HG03378 (cell line): ENCODE results near the gene FLOT2.
"Not testable (repeated sequence)": the region's sequence is repeated elsewhere in the genome, so short reads cannot be mapped to it uniquely, and the experiment has no call there.

Source experiments
- ATAC-seq: cut with Tn5 transposase; IDR thresholded peaks from one replicate; pipeline ENCODE4 v1.9.1; 2021; ENCODE audit warnings: mild to moderate bottlenecking, moderate library complexity; ENCODE audit not compliant: unreplicated experiment

The FLOT2 gene

GRCh38 chr17:28853295-28853694 lies 44.2 kb downstream of the FLOT2 start:
- ATAC-seq = no peak

- no peak for ATAC-seq
Observed at GRCh38 chr17:28849281-28849680, 48.3 kb downstream of the FLOT2 start.

GRCh38 chr17:28848667-28849066 lies 48.9 kb downstream of the FLOT2 start:
- not testable (repeated sequence) for ATAC-seq

GRCh38 chr17:28846699-28847098 lies 50.8 kb downstream of the FLOT2 start:
- ATAC-seq = not testable (repeated sequence)

- no peak for ATAC-seq
Observed at GRCh38 chr17:28846231-28846630, 51.3 kb downstream of the FLOT2 start.

GRCh38 chr17:28843816-28844148 lies 53.8 kb downstream of the FLOT2 start:
- ATAC-seq = no peak

- ATAC-seq = no peak
Observed at GRCh38 chr17:28842282-28843012, 55.1 kb downstream of the FLOT2 start, which contains the start of gene FAM222B. FAM222B (minus strand) TSS chr17:28842790; CDS start chr17:28766667, 76,123 bp downstream.

- no peak for ATAC-seq
Observed at GRCh38 chr17:28841901-28842281, 55.6 kb downstream of the FLOT2 start.

- ATAC-seq = no peak
Observed at GRCh38 chr17:28839221-28839620, 58.3 kb downstream of the FLOT2 start.

- not testable (repeated sequence) for ATAC-seq
Observed at GRCh38 chr17:28836541-28836940, 61.0 kb downstream of the FLOT2 start.

GRCh38 chr17:28834420-28834819 lies 63.1 kb downstream of the FLOT2 start:
- no peak for ATAC-seq
